H9 (cell line): ENCODE data around the gene TBC1D2. TPM values are rescaled to one million over a fixed set of nuclear protein-coding genes. Genes with fewer than 3 reads are reported as not detected.
A peak's percentile ranks its signal among the peaks of the same experiment; 100 is the strongest.

Experiments
- DNase-seq: peaks from one replicate; pipeline ENCODE4 v3.0.0-alpha.2; 2017
- H2AFZ ChIP-seq: one replicate; pipeline ENCODE4 v1.6.1; 2013; ENCODE audit warnings: mild to moderate bottlenecking, low read length, control low read depth, moderate library complexity
- H2AK5ac ChIP-seq: 2 replicates; pipeline ENCODE4 v1.6.1; 2013; ENCODE audit warnings: low read length, control low read depth, mixed read lengths; ENCODE audit not compliant: insufficient read length
- H2BK120ac ChIP-seq: one replicate; pipeline ENCODE4 v1.6.1; 2013; ENCODE audit warnings: low read depth, mild to moderate bottlenecking, low read length, control low read depth, inconsistent platforms; ENCODE audit not compliant: poor library complexity, severe bottlenecking
- H2BK12ac ChIP-seq: 2 replicates; pipeline ENCODE4 v1.6.1; 2013; ENCODE audit warnings: low read length, control low read depth, mixed read lengths, low read depth; ENCODE audit not compliant: insufficient read length
- H2BK15ac ChIP-seq: 2 replicates; pipeline ENCODE4 v1.6.1; 2013; ENCODE audit warnings: low read depth, low read length, control low read depth
- H2BK20ac ChIP-seq: one replicate; pipeline ENCODE4 v1.6.1; 2013; ENCODE audit warnings: low read depth, mild to moderate bottlenecking, low read length, control low read depth, inconsistent platforms; ENCODE audit not compliant: poor library complexity, severe bottlenecking
- H2BK5ac ChIP-seq: 2 replicates; pipeline ENCODE4 v1.6.1; 2013; ENCODE audit warnings: low read length, control low read depth, mixed read lengths; ENCODE audit not compliant: insufficient read length
- H3K14ac ChIP-seq: 2 replicates; pipeline ENCODE4 v1.6.1; 2013; ENCODE audit warnings: low read length, control low read depth; ENCODE audit not compliant: insufficient read depth
- H3K18ac ChIP-seq: 2 replicates; pipeline ENCODE4 v1.6.1; 2013; ENCODE audit warnings: low read depth, mild to moderate bottlenecking, mixed read lengths, low read length, control low read depth; ENCODE audit not compliant: insufficient read length
- H3K23ac ChIP-seq: 2 replicates; pipeline ENCODE4 v1.6.1; 2013; ENCODE audit warnings: low read length, control low read depth, mixed read lengths, low read depth; ENCODE audit not compliant: insufficient read length
- H3K23me2 ChIP-seq: 2 replicates; pipeline ENCODE4 v1.6.1; 2013; ENCODE audit warnings: low read depth, mild to moderate bottlenecking, mixed read lengths, low read length, control low read depth; ENCODE audit not compliant: insufficient read length, poor library complexity, severe bottlenecking
- H3K27ac ChIP-seq: 2 replicates; pipeline ENCODE4 v1.5.1; 2013; ENCODE audit warnings: low read length, control low read depth, mixed read lengths, low read depth; ENCODE audit not compliant: insufficient read length
- H3K27me3 ChIP-seq: 2 replicates; pipeline ENCODE4 v1.6.1; 2013; ENCODE audit warnings: low read length, control low read depth, inconsistent platforms; ENCODE audit not compliant: insufficient read depth
- H3K4ac ChIP-seq: 2 replicates; pipeline ENCODE4 v1.6.1; 2013; ENCODE audit warnings: low read depth, mild to moderate bottlenecking, control low read depth, inconsistent platforms, low read length, moderate library complexity
- H3K4me1 ChIP-seq: 2 replicates; pipeline ENCODE4 v1.6.1; 2013; ENCODE audit warnings: low read length, control low read depth, inconsistent platforms; ENCODE audit not compliant: insufficient read depth
- H3K4me2 ChIP-seq: 2 replicates; pipeline ENCODE4 v1.6.1; 2013; ENCODE audit warnings: low read length, control low read depth, mixed read lengths; ENCODE audit not compliant: insufficient read length, insufficient read depth
- H3K56ac ChIP-seq: 2 replicates; pipeline ENCODE4 v1.6.1; 2013; ENCODE audit warnings: low read depth, mild to moderate bottlenecking, mixed read lengths, low read length, control low read depth; ENCODE audit not compliant: insufficient read length
- H3K79me1 ChIP-seq: 2 replicates; pipeline ENCODE4 v1.6.1; 2013; ENCODE audit warnings: low read depth, mild to moderate bottlenecking, moderate library complexity, low read length, control low read depth, inconsistent platforms; ENCODE audit not compliant: insufficient read depth, poor library complexity, severe bottlenecking
- H3K79me2 ChIP-seq: 2 replicates; pipeline ENCODE4 v1.6.1; 2013; ENCODE audit warnings: low read length, control low read depth, inconsistent platforms; ENCODE audit not compliant: insufficient read depth
- H3K9ac ChIP-seq: 2 replicates; pipeline ENCODE4 v1.6.1; 2013; ENCODE audit warnings: low read length, control low read depth, mixed read lengths; ENCODE audit not compliant: insufficient read length; ENCODE audit errors: extremely low read depth
- H3K9me3 ChIP-seq: one replicate; pipeline ENCODE4 v1.6.1; 2013; ENCODE audit warnings: low read depth, low read length, inconsistent platforms; ENCODE audit not compliant: control insufficient read depth
- H3T11ph ChIP-seq: one replicate; pipeline ENCODE4 v1.6.1; 2013; ENCODE audit warnings: mild to moderate bottlenecking, low read length, control low read depth, inconsistent platforms
- H4K20me1 ChIP-seq: one replicate; pipeline ENCODE4 v1.6.1; 2013; ENCODE audit not compliant: control insufficient read depth, insufficient read length, insufficient read depth
- H4K5ac ChIP-seq: 2 replicates; pipeline ENCODE4 v1.6.1; 2013; ENCODE audit warnings: low read depth, mild to moderate bottlenecking, mixed read lengths, low read length, control low read depth; ENCODE audit not compliant: insufficient read length
- H4K8ac ChIP-seq: replicated peaks from 2 replicates; pipeline ENCODE4 v1.6.1; 2013; ENCODE audit warnings: low read length, control low read depth, mixed read lengths, low read depth; ENCODE audit not compliant: insufficient read length
- H4K91ac ChIP-seq: 2 replicates; pipeline ENCODE4 v1.6.1; 2013; ENCODE audit warnings: low read depth, mild to moderate bottlenecking, moderate library complexity, mixed read lengths, low read length, control low read depth; ENCODE audit not compliant: insufficient read length
- H3K27ac Mint-ChIP-seq, 3 experiments: 2 replicates in 2 of 3; 3 replicates in 1 of 3; pipeline ENCODE4 v1.8.0; 2020 to 2021; ENCODE audit warnings: mixed read lengths in 3 of 3, mild to moderate bottlenecking in 1 of 3, moderate library complexity in 1 of 3
- H3K27me3 Mint-ChIP-seq: 2 replicates; pipeline ENCODE4 v1.8.0; 2021; ENCODE audit warnings: low read depth, mild to moderate bottlenecking, moderate library complexity, mixed read lengths
- H3K36me3 Mint-ChIP-seq, 3 experiments: 2 replicates in 2 of 3; 3 replicates in 1 of 3; pipeline ENCODE4 v1.8.0; 2020 to 2021; ENCODE audit warnings: low read depth in 3 of 3, mixed read lengths in 3 of 3; ENCODE audit not compliant: insufficient read depth in 1 of 3
- H3K4me1 Mint-ChIP-seq, 2 experiments: 2 replicates each; pipeline ENCODE4 v1.8.0; 2020; ENCODE audit warnings: mixed read lengths in 2 of 2
- H3K4me3 Mint-ChIP-seq, 2 experiments: 2 replicates in 1 of 2; 3 replicates in 1 of 2; pipeline ENCODE4 v1.8.0; 2020 to 2021; ENCODE audit warnings: mild to moderate bottlenecking in 2 of 2, mixed read lengths in 2 of 2, moderate library complexity in 1 of 2
- H3K9me3 Mint-ChIP-seq, 2 experiments: 2 replicates in 1 of 2; 3 replicates in 1 of 2; pipeline ENCODE4 v1.8.0; 2020; ENCODE audit warnings: mild to moderate bottlenecking in 2 of 2, mixed read lengths in 2 of 2, moderate library complexity in 1 of 2
- WGBS: extraction: QIAGEN DNeasy Blood & Tissue Kit; methylation state at CpG from one replicate; pipeline ENCODE4 v1.1.7; 2013; ENCODE audit warnings: missing lambda C conversion rate, low lambda C conversion rate, mixed read lengths; ENCODE audit not compliant: insufficient read length; ENCODE audit errors: extremely low coverage; 5-methylcytosine and 5-hydroxymethylcytosine counted together
- total RNA-seq: library from RNA; stranded (reverse); gene quantifications from 2 replicates; pipeline ENCODE4 v1.2.1, GENCODE V29; 2021
- TF ChIP-seq, protein P1 (sequence below): fragments of 200-600 bp; sonication (generic); conservative IDR thresholded peaks from 3 replicates; pipeline ENCODE4 v1.8.0; 2021; ENCODE audit warnings: antibody characterized with exemption, mild to moderate bottlenecking

The TBC1D2 gene
- total RNA-seq, 1 experiment from 2014 or later, result 2.9 TPM

DNA sequence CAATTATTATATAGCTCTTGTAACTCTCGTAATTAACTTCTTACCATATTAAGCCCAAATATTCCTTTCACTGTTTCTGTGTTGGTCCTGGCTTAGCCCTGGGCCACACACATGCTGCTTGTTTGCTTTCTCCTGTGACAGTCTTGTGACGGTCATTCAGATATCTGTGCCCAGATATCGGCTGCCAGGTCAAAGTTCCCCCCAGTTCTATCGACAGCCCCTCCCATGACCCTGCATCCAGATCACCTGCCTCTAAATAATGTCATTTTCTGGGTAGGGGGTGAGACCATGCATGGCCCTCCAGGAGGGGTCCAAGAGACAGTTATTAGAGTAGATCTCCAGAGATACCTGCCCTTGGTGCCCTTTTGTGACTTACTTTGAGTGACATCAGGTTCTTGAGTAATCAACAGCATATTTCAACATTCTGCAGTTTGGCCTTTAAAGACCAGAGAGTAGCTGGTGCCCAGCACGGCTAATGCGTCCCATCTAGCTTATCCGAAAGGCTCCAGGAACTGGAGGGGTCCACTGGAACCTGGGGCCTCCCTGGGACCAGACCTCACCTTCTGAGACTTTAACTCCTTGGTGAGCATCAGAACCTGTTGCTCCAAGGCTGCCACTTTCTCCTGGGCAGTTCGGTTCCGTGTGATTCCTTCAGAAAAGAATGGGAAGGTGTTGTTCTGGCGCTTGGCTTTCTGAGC is 26.9 kb downstream of the TBC1D2 start:
- Histone ChIP-seq H2AK5ac (no peak overlapping the region), H2AFZ (no peak overlapping the region), H2BK20ac (no peak overlapping the region), H3K4me1 (no peaks in the 10 kb centered on the region), H2BK120ac (no peak overlapping the region), H3K23me2 (no peaks in the 10 kb centered on the region), H3K56ac (no peak overlapping the region), H3K9me3 (no peaks in the 10 kb centered on the region), H4K8ac (no peak overlapping the region), H4K91ac (no peak overlapping the region), H3K23ac (no peak overlapping the region), H2BK5ac (no peak overlapping the region), H3K79me1 (no peaks in the 10 kb centered on the region), H3K14ac (no peak overlapping the region), H3K4me2 (no peak overlapping the region), H3T11ph (no peak overlapping the region), H3K79me2 (no peaks in the 10 kb centered on the region), H3K4ac (no peak overlapping the region), H3K27ac (no peak overlapping the region), H3K18ac (no peak overlapping the region), H3K27me3 (no peaks in the 10 kb centered on the region; the same call in 1 of the 2 replicates), H3K9ac (no peak overlapping the region), H4K20me1 (no peaks in the 10 kb centered on the region), H2BK12ac (no peak overlapping the region), H2BK15ac (no peak overlapping the region), H4K5ac (no peak overlapping the region)
- Mint-ChIP-seq H3K36me3 (peaks cover 0 to 8% (median 4%) of the 10 kb centered on the region in 3 experiments; a peak in 4 of 7 replicates), H3K4me3 (no peak overlapping the region), H3K9me3 (no peaks in the 10 kb centered on the region), H3K4me1 (no peaks in the 10 kb centered on the region), H3K27ac (peak overlapping the region in 1 of 3 experiments; percentile 70; a peak in 1 of 7 replicates), H3K27me3 (no peaks in the 10 kb centered on the region)
- no CpG with 5 or more reads among the region's 10 CpGs for WGBS
- TF ChIP-seq, protein P1, sequence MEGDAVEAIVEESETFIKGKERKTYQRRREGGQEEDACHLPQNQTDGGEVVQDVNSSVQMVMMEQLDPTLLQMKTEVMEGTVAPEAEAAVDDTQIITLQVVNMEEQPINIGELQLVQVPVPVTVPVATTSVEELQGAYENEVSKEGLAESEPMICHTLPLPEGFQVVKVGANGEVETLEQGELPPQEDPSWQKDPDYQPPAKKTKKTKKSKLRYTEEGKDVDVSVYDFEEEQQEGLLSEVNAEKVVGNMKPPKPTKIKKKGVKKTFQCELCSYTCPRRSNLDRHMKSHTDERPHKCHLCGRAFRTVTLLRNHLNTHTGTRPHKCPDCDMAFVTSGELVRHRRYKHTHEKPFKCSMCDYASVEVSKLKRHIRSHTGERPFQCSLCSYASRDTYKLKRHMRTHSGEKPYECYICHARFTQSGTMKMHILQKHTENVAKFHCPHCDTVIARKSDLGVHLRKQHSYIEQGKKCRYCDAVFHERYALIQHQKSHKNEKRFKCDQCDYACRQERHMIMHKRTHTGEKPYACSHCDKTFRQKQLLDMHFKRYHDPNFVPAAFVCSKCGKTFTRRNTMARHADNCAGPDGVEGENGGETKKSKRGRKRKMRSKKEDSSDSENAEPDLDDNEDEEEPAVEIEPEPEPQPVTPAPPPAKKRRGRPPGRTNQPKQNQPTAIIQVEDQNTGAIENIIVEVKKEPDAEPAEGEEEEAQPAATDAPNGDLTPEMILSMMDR, result no peak
- DNase-seq, result no peak
